ENCODE data around the gene PEX11G. TPM values are rescaled to one million over a fixed set of nuclear protein-coding genes. Genes with fewer than 3 reads are reported as not detected.

The PEX11G gene
- total and polyA plus RNA-seq, 9 of the 15 experiments (the other 6 are each of a cell fraction or from before 2014, with no cell fraction given) = 0.07 to 3.2 (median 0.70) TPM; not detected in 1

- TF ChIP-seq POU5F1 (IDR thresholded peaks at IDR 0.05; ENCODE audit: borderline replicate concordance, low read depth, low read length, partially characterized antibody) = no peak
- TF ChIP-seq MTA3 (IDR thresholded peaks at IDR 0.05; ENCODE audit: borderline replicate concordance) = peak; percentile 58; the same call in 1 of the 2 replicates
- TF ChIP-seq ARID4B (CRISPR knock-in tag; IDR thresholded peaks at IDR 0.05) = no peak
- peak; percentile 53; the same call in 1 of the 2 replicates for TF ChIP-seq ZBTB33 (CRISPR knock-in tag; IDR thresholded peaks at IDR 0.05)
- no peak for TF ChIP-seq ZNF57 (CRISPR knock-in tag; IDR thresholded peaks at IDR 0.05)
- 0 out of 4 replicates have a peak, but pooled peaks of 1 of the 2 experiments have one; percentile 39 for TF ChIP-seq ETV6 (IDR thresholded peaks at IDR 0.05; ENCODE audit: borderline replicate concordance in 1 of 2, low read depth in 2 of 2, low read length in 1 of 2)
- no peak for TF ChIP-seq ETV6 (CRISPR knock-in tag; IDR thresholded peaks at IDR 0.05; ENCODE audit: borderline replicate concordance)
- no peak for TF ChIP-seq JUND (IDR thresholded peaks at IDR 0.05; ENCODE audit: borderline replicate concordance, low read depth, low read length)
- peak; percentile 10; the same call in 2 of the 3 replicates for TF ChIP-seq JUND (tag; IDR thresholded peaks at IDR 0.05; ENCODE audit: borderline replicate concordance, low read depth, low read length)
- no peak for TF ChIP-seq MEF2A (IDR thresholded peaks at IDR 0.05; ENCODE audit: control insufficient read depth, low read depth, low read length)
- TF ChIP-seq ZNF407 (IDR thresholded peaks at IDR 0.05; ENCODE audit: low read depth) = peak; percentile 33; the same call in 1 of the 2 replicates
Observed at GRCh38 chr19:7494416-7495098, 5.7 kb upstream of the PEX11G start (continued).

All from K562 (cell line).